ENCODE results near the gene RNF144A. TPM values are rescaled to one million over a fixed set of nuclear protein-coding genes. Genes with fewer than 3 reads are reported as not detected.

The RNF144A gene
- total and polyA plus RNA-seq, 2 donors from 2014 or later, result 4.2 to 12.3 TPM

GRCh38 chr2:7019191-7019590, 102.0 kb downstream of the RNF144A start:
- H3K36me3 ChIP-seq (ENCODE audit: control insufficient read depth in 2 of 3, insufficient read depth in 3 of 3, low read length in 3 of 3), result peaks cover 0 to 8% (median 0%) of the 10 kb centered on the region in 3 donors
- no peaks in the 10 kb centered on the region for H3K27me3 ChIP-seq (ENCODE audit: control insufficient read depth, insufficient read depth, low read length)
- H3K27ac ChIP-seq (ENCODE audit: low read depth in 2 of 2, low read length in 2 of 2), result no peak overlapping the region
- H3K4me3 ChIP-seq (ENCODE audit: low read length in 3 of 3), result no peak overlapping the region
- DNase-seq (peak in 1 of 5 donors; percentile 68), FAIRE-seq (no peak)
- TF ChIP-seq CTCF (IDR thresholded peaks at IDR 0.05; ENCODE audit: borderline replicate concordance, extremely low read depth, insufficient read depth), result no peak
- H3K9me3 ChIP-seq (ENCODE audit: control insufficient read depth in 2 of 3, insufficient read depth in 1 of 3, low read length in 3 of 3), result no peaks in the 10 kb centered on the region
- H3K4me1 ChIP-seq (ENCODE audit: control insufficient read depth in 2 of 3, insufficient read depth in 2 of 3, low read depth in 1 of 3, low read length in 3 of 3), result peaks cover 4 to 25% (median 9%) of the 10 kb centered on the region in 3 donors
- H3K9ac ChIP-seq (ENCODE audit: low read length in 3 of 3), result no peak overlapping the region
- intact Hi-C loops (cut with DNase I), result no loop called here

GRCh38 chr2:7020059-7020458, 102.8 kb downstream of the RNF144A start:
- H3K4me1 ChIP-seq (ENCODE audit: control insufficient read depth in 2 of 3, insufficient read depth in 2 of 3, low read depth in 1 of 3, low read length in 3 of 3), result peaks cover 4 to 25% (median 7%) of the 10 kb centered on the region in 3 donors
- H3K9me3 ChIP-seq (ENCODE audit: control insufficient read depth in 2 of 3, insufficient read depth in 1 of 3, low read length in 3 of 3), result no peaks in the 10 kb centered on the region
- H3K4me3 ChIP-seq (ENCODE audit: low read length in 3 of 3), result no peak overlapping the region
- intact Hi-C loops (cut with DNase I), result no loop called here
- no peak for TF ChIP-seq CTCF (IDR thresholded peaks at IDR 0.05; ENCODE audit: borderline replicate concordance, extremely low read depth, insufficient read depth)
- no peak overlapping the region for H3K27ac ChIP-seq (ENCODE audit: low read depth in 2 of 2, low read length in 2 of 2)
- no peak for FAIRE-seq
- peaks cover 0 to 8% (median 2%) of the 10 kb centered on the region in 3 donors for H3K36me3 ChIP-seq (ENCODE audit: control insufficient read depth in 2 of 3, insufficient read depth in 3 of 3, low read length in 3 of 3)
- peak in 1 of 5 donors; percentile 51 for DNase-seq
- no peaks in the 10 kb centered on the region for H3K27me3 ChIP-seq (ENCODE audit: control insufficient read depth, insufficient read depth, low read length)
- no peak overlapping the region for H3K9ac ChIP-seq (ENCODE audit: low read length in 3 of 3)

GRCh38 chr2:7020468-7020867, 103.3 kb downstream of the RNF144A start:
- FAIRE-seq, result no peak
- Histone ChIP-seq H3K9me3 (ENCODE audit: control insufficient read depth in 2 of 3, insufficient read depth in 1 of 3, low read length in 3 of 3) (no peaks in the 10 kb centered on the region), H3K27me3 (ENCODE audit: control insufficient read depth, insufficient read depth, low read length) (no peaks in the 10 kb centered on the region), H3K4me3 (ENCODE audit: low read length in 3 of 3) (no peak overlapping the region), H3K36me3 (ENCODE audit: control insufficient read depth in 2 of 3, insufficient read depth in 3 of 3, low read length in 3 of 3) (peaks cover 0 to 8% (median 3%) of the 10 kb centered on the region in 3 donors), H3K4me1 (ENCODE audit: control insufficient read depth in 2 of 3, insufficient read depth in 2 of 3, low read depth in 1 of 3, low read length in 3 of 3) (peaks cover 4 to 25% (median 7%) of the 10 kb centered on the region in 3 donors), H3K9ac (ENCODE audit: low read length in 3 of 3) (no peak overlapping the region), H3K27ac (ENCODE audit: low read depth in 2 of 2, low read length in 2 of 2) (no peak overlapping the region)
- no peak for TF ChIP-seq CTCF (IDR thresholded peaks at IDR 0.05; ENCODE audit: borderline replicate concordance, extremely low read depth, insufficient read depth)
- DNase-seq, result peak in 1 of 5 donors; percentile 49
- intact Hi-C loops (cut with DNase I), result no loop called here

All from kidney (tissue), 14 donors.